ENCODE results near the gene ARID3C.
"Not testable (repeated sequence)": the region's sequence is repeated elsewhere in the genome, so short reads cannot be mapped to it uniquely, and the experiment has no call there.

The ARID3C gene

DNA sequence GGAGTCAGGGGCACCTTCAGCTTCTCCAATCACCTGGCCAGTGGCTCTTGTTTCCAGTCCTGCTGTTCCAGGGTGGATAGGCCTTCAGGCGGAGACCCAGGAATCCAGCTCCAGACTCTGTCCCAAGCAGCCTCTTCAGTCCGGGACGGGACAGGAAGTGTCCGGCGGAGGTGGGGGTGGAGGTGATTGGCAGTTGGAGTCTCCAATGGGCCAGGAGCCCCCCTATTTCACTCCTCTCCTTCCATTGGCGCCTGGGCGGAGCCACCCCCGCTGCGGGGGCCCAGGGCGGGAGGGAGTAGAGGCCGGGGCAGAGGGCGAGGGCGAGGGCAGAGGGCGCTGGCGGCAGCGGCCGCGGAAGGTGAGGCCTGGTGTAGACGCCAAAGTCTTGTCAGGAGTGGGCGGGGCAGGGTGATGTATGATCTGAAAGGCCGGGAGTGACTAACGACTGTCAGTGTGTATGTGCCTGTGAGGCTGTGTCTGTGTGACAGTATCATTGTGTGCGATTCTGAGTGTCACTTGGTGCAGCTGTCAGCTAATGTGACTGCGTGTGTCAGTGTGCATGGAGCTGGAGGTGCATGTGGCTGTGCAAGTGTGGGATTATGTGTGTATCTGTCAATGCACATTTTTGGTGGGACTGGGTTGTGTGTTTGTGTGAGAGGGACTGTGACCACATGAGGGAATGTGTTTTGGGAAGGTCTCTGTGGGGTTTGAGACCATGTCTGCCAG, 23.2 kb upstream of the ARID3C start, which contains the start of gene IL11RA:
Gene IL11RA (plus strand): TSS at position 310 of the 726 bp plus-strand sequence. CDS start 3,033 bp downstream, outside the sequence.
- peak; percentile 31 for DNase-seq

DNA sequence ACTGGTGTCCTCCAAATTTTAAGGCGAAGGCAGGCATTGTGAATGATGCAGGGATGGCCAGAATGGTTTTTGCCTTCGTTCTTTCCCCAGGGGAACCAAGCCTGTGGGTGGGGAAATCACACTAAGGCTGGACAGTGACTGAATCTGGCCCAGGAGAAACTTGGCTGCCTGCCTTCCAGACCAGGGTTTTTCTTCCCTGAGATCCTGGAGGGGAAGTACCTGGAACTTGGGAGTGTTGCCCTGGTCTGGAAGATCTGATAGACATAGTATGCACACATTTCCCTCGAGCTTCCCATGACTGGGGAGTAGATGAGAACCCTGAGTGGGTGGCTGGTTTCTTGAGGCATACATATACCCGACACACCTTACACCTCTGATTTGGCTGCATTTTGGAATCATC, 22.5 kb upstream of the ARID3C start:
- DNase-seq = no peak

DNA sequence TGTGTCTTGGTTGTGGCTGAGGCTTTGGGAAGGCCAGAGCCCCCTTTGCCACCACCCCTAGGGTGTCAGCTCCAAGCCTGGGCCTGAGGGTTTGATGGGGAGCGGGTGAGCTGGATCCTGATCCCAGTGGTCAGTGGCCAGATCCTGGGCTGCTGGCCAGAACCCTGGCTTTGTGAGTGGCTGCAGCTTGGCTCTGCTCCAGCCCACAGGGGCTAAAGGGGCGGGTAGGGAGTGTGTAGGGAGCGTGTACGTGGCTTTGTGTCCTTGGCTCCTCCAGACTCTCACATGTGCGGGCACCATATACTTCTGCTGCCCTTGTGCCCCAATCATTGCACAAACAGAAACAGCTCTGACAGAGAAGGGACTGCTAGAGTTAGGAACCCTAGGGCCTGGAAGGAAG, 21.9 kb upstream of the ARID3C start:
- no peak for DNase-seq

DNA sequence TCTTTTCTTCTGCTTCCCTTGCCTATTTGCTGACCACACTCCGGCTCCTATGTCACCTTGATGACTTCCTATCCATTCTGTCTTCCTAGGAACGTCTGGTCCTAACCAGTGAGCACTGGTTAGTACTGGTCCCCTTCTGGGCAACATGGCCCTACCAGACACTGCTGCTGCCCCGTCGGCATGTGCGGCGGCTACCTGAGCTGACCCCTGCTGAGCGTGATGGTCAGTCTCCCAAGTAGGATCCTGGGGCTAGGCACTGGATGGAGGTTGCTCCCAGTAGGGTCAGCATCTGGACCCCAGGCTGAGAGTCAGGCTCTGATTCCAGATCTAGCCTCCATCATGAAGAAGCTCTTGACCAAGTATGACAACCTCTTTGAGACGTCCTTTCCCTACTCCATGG, 19.8 kb upstream of the ARID3C start:
- DNase-seq = no peak

DNA sequence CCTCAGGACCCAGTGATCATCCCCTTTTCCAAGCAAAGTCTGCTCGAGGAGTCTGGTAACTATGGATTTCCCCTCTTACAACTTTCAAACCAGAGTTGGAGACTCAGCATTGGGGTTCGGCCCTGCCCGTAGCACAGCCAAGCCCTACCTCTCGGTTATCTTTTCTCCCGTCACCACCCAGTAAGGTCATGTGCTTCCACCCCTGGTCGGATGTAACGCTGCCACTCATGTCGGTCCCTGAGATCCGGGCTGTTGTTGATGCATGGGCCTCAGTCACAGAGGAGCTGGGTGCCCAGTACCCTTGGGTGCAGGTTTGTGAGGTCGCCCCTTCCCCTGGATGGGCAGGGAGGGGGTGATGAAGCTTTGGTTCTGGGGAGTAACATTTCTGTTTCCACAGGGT, 18.8 kb upstream of the ARID3C start:
- no peak for DNase-seq

DNA sequence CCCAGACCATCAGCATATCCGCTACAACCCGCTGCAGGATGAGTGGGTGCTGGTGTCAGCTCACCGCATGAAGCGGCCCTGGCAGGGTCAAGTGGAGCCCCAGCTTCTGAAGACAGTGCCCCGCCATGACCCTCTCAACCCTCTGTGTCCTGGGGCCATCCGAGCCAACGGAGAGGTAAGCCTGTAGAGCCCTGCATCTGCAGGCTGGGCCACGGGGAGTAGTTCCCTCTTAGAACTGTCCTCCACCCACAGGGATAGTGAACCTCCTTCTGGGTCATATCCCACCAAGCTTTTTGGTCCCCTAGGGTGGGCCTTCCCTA, 18.2 kb upstream of the ARID3C start:
- no peak for DNase-seq

DNA sequence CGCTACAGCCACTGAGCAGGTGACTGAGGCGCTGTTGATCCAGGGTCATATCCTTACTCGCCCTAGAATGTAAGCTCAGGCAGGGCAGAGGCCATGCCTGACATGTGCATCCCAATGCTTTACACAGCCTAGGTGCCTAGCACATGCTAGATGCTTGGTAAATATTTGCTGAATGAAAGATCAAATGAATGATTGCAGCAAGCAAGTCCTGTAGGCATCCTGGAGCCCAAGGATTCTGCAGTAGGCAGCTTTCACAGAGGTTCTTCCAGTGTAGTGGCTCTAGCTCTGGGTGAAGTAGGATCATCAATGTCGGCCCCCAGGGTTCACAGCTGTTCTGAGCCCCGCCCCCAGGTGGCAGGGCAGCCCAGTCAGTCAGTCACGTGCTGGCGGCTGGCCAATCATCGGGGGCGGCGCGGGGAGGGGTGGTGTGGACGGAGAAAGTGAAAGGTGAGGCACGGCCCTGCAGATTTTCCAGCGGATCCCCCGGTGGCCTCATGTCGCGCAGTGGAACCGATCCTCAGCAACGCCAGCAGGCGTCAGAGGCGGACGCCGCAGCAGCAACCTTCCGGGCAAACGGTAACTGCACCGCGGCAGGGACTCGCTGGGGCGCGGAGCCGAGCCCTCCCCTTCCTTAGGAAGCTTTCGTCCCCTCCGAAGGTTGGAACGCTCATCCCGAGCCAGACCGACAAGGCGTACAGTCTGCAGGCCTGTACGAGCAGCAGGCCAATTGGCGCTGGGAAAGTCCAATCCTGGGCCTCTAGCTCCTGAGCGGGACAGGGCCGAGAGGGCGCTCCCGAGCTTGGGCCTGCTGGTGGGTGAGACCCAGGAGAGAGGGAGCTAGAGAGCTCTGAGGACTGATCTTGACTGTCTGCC, 17.6 kb upstream of the ARID3C start, which contains the start of gene GALT:
Gene GALT (plus strand): TSS at position 465 of the 873 bp plus-strand sequence. CDS start 30 bp downstream, at position 495.
- peak; percentile 70 for DNase-seq

DNA sequence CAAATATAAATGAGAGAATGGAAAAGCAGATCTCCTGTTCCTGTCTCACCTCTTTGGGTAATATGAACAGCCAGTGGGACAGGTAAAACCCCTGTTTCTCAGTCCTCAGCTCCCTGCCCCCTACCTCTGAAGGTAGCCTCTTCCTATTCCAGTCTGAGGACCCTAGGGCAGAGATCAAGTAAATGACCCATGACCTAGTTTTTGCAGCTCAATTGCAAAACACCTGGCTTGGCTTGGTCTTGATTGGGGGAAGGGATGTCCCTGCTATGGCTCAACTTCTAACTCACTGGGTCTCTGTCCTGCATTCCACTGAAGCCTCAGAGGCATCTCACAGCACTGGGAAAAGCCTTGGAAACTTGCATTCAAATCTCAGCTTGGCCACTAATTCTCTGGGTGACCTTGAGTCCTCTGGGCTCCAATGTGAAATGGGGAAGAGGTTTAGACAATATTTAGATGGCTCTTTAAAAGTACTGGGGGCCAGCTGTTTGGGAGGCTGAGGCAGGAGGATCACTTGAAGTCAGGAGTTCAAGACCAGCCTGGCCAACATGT, 16.0 kb upstream of the ARID3C start:
- DNase-seq = no peak

DNA sequence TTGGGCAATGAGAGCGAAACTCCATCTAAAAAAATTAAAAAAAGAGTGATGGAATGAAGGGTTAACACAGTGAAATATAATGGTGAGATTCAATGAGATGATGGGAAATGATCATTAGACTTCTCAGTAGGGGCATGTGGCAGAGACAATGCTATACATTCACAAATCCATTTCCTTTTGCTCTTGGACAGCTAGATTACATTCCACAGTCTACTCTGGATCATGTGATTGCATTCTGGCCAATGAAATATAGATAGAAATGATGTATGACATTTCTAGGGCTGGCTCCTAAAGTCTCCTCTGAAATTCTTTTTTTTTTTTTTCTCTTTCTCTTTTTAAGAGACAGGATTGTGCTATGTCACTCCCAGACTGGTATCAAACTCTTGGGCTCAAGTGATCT, 13.8 kb upstream of the ARID3C start:
- DNase-seq = no peak

DNA sequence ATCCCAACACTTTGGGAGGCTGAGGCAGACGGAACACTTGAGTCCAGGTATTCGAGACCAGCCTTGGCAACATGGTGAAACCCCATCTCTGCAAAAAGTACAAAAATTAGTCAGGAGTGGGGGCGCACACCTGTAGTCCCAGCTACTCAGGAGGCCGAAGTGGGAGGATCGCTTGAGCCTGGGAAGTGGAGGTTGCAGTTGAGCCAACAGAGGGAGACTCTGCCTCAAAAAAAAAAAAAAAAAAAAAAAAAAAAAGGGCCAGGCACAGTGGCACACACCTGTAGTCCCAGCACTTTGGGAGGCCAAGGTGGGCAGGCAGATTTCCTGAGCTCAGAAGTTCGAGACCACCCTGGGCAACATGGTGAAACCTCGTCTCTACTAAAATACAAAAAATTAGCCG, 10.5 kb upstream of the ARID3C start:
- not testable (repeated sequence) for DNase-seq

DNA sequence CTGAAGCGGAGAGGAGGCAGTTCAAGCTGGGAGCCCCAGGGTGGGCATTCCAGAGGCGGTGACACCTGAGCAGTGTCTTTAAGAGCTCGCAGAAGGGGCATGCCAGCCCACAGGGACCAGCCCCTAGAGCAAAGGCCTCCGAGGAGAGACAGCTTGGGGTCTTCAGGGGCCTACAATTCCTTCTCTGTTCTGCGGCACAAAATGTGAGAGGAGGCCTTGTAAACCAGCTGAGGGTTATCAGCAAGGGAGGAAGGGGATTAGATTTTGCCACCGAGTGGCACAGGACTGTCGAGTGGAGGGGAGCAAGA, 9.2 kb upstream of the ARID3C start:
- no peak for DNase-seq

DNA sequence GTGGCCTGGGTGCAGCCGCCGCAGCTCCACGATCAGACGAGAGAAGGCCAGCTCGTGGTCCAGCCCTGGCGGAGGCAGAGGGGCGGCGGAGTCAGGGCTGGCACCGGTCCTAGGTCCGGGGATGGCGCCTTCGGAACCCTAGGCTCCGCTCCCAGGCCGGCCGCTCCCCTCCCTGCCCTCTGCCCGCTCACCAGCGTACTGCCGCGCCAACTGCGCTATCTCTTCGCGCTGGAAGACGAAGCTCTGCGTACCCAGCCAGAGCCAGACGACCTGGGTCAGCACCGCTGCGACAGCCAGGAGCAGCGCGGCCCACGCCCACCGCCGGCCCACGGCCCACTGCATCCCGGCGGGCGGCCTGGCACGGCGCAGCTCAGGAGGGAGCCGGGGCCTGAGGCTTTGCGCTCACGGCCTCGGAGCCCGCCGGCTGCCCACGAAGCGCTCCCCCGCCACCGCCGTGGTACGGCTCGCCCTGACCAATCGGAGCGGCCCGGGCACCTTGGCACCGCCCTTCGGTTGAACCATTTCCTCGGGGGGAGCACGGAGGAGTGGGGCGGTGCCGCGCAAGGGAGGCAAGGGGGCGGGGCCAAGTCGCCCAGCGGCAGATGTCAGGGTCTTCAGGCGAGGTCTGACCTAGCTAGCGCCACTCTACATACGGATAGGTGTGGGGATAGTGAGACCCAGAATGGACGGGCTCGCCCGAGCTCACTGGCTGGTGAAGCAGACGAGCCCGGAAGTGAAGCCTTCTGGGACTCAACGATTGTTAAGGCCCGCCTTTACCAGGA, 8.7 kb upstream of the ARID3C start, which contains the start of gene SIGMAR1:
Gene SIGMAR1 (minus strand): TSS at position 432 of the 782 bp plus-strand sequence. CDS start 90 bp downstream, at position 342.
- DNase-seq = peak; percentile 72

DNA sequence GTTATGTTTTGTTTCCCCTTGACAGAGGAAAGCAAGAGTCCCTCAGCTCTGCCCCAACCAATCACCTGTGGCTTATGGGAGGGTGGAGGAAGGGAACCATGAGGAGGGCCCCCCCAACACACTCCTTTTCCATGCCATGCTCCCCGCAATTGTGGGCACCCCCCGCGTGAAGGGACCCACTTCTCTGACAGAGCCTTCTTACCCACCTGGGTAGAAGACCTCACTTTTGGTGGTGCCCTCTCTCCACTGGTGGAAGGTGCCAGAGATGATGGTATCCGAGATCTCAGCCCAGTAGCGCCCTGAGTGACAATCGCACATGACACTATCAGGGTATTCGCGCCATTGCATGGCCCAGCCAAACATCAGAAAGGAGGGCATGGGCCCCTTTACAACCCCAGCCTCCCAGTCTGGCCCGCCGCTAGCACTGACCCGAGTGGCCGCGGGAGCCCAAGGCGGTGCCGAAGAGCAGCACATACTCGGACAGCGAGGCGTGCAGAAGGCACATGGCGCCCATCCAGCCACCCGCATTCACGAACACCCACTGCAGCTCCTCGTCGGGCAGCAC, 8.0 kb upstream of the ARID3C start:
- no peak for DNase-seq

DNA sequence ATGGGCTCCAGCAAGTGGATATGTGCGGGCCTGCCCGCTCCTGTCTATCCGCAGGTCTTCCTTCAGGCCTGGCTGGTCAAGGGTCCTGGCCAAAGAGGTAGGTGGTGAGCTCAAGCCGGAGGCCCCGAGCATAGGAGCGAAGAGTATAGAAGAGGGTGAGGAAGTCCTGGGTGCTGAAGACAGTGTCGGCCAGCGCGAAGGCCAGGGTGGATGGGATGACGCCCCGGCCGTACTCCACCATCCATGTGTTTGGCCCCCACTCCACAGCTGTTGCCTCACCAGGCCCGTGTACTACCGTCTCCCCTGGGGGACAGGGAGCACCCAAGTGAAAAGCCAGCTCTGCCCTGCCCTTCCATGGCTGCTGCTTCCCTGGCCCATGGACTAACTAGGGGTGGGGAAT, 6.7 kb upstream of the ARID3C start:
- no peak for DNase-seq

DNA sequence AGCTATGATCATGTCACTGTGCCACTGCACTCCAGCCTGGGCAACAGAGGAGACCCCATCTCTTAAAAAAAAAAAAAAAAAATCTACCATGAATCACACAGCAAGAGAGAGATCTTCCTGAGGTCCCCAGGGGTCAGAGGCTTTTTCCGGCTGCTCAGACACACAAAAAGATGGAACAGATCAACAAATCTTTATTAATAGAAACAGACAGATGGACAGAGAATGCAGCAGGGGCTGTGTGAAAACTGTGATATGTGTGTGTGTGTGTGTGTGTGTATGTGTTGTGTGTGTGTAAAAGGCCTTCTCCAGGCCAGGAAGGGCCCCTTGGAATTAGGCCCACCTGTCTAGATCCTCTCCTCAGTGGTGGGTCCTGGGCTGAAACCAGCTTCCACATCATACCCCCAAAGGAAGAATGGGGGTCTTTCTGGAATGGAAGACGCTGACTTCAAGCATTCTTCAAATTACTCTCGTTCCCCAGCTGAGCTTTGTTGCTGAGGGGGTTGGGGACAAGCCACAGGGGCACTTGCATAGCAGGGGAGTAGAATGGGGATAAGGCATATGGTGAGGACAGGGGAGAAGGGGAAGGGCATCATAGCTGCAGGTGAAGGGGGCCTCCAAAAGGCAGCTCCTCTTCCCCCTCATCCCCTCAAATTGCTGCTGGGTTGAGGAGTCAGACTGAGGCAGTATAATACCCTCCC, 5.8 kb upstream of the ARID3C start:
- no peak for DNase-seq

DNA sequence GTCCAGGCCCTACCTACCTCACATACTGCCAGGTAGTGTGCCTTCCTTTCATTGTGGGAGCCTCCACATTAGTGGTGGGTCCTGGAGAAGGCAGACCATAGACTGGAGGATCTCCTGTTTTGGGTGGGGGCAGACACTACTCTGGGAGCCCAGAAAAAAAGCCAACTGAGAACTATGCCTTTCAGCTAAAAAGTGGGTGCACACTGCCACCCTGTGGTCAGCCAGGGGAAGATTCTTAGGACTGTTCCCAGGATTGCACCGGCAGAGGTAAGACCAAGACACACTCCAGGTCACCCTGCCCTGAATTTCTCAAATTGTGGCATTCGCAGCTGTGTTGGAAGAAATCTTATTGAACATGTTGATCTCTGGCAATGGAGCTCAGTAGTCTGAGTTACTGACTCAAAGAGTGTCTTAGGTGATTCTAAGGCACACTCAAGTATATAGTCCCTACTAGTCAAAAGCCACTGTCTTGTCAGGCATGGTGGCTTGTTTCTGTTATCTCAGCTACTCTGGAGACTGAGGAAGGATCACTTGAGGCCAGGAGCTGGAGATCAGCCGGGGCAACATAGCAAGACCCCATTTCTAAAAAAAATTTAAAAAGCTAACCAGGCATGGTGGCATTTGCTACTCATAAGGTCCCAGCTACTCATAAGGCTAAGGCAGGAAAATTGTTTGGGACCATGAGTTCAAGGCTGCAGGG, 5.1 kb upstream of the ARID3C start:
- DNase-seq = peak; percentile 39

DNA sequence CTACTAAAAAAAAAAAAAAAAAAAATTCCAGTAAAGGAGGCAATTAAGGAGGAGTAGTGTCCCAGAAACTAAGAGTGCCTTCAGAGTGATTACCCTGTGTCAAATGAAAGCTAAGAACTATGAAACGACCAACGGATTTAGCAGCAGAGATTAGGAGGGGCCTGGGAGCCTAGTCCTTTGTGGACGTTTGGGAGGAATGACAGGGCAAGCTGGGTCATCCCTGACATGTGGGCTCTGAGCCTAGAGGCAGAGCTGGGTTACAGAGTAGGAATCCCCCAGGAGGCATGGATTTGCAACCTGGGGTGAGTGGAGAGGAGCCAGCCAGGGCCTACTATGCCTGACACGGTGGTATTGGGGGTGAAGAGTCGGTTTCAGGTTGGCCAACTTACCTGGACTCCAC, 4.3 kb upstream of the ARID3C start:
- DNase-seq = no peak

DNA sequence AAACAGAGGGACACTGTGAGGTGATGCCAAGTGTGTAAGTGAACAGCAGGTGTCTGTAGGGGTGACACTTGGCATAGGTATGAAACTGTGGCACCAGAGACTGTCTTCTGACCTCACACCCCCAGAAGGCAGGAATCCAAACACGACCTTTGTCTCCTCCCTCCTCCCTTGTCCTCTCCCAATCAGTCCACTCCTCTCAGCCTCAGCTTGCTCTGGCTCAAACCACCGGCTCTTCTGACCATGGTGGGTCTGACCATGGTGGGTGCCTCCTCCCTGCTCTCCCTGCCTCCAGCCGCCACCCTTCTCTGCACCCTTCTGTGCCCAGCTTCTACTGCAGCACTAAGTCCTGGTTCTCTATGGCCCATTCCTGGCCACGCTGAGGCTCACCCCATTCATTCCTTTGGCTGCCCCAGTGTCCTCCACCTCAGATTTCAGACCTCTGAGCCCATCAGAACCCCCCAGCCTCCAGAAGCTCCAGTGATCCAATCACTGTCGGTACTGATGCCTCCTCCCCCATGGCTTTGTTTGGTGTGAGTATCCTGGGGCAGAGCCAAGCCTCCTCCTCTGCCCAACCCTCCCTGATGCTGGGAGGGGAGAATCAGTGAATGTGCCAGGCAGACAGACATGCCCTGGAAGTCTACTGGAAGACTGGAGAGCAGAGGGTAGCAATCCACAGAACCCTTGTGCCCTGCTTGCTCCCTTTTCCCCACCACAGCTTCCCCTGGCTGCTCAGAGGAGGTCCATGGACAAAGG, 1.7 kb upstream of the ARID3C start:
- no peak for DNase-seq

DNA sequence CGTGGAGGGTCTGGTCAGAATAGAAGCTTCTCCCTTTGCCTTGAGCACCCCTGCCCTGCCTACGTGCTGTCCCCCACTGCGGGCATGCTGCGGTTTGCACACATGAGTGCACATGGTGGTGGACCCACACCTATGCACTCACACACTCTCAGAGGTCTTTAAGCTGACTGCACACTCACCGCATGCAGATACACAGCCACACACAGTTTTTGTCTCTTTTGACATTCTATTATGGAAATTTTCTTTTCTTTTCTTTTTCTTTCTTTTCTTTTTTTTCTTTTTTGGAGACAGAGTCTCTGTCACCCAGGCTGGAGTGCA, 584 bp upstream of the ARID3C start:
- no peak for DNase-seq

DNA sequence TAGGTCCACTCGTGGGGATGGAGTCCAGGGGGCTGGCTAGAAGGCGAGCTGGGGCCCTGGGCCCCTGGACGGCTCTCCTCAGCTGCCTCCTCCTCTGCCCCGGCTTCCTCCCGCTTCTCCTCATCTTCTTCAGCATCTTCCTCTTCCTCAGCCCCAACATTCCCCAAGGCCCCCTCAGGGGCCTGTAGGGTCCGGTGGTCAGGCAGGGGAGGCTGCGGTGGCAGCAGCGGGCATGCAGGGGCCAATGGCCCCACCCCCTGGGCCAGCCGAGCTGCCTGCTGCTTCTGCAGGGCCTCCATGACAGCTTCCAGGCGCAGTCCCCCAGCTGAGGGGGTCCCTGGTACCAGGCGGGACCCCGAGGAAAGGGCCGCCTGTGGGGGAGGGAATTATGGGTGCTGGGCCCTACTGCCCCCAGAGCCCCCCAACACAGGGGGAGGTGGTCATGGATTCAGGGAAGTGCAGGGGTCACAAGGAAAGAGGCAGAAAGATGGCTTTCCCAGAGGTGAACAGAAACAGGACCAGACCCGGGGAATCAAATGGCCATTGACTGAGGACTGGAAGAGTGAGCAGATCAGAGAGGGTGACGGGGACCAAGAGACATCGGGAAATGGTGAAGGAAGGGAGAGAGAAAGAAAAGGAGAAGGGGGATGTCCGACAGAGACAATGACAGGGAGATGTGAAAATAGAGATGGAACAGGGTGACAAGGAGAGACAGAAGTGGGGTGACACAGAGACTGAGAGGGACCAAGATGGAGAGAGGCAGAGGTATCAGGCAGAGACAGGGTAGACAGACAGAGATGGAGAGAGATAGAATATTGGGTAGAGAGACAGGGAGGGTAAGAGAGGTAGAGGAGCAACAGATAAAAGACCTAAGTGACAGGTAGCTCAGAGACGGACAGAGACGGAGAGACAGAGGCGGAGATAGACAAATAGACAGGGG, 880 bp downstream of the ARID3C start:
- no peak for DNase-seq

Measured in NCI-H510A treated with DMSO at 0.1 percent for 48 hours (cell line).